ENCODE results near the gene TCOF1.

DNA sequence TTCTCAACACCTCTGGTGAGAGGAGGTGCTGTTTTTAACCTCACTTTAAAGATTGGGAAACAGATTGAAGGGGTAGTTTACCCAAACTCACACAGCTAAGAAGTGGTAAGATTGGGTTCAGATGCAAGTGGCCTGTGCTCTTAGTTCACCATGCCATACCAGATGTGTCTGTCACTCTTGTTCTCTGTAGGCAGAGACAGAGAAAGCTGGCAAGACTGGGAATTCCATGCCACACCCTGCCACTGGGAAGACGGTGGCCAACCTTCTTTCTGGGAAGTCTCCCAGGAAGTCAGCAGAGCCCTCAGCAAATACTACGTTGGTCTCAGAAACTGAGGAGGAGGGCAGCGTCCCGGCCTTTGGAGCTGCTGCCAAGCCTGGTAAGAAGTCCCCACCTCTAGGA is 11.0 kb downstream of the TCOF1 start:
- TF ChIP-seq POLR2A (IDR thresholded peaks at IDR 0.05) (no peak), CTCF (IDR thresholded peaks at IDR 0.05) (no peak)

Data from prostate gland (tissue), 2 donors.